Measurements from ENCODE around the gene NUP58.

DNA sequence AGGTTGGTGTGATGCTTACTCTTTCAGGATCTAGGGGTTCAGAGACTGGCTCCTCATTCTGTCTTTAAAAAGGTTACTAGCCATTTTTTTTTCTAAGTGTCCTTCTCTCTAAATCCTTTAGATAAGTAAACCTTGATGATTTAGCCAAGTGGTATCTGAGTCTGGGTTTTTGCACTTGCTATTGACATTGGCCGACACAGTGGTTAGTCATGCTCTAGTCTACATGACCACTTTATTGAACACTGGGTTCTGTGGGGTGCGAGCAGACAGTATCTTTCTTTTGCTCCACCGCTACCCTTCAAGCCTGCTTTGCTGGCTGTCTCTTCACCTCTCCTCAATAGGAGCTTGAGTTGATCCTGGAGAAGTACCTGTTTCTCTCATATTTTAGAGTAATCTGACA is 6.2 kb upstream of the NUP58 start:
- TF ChIP-seq, protein P1, sequence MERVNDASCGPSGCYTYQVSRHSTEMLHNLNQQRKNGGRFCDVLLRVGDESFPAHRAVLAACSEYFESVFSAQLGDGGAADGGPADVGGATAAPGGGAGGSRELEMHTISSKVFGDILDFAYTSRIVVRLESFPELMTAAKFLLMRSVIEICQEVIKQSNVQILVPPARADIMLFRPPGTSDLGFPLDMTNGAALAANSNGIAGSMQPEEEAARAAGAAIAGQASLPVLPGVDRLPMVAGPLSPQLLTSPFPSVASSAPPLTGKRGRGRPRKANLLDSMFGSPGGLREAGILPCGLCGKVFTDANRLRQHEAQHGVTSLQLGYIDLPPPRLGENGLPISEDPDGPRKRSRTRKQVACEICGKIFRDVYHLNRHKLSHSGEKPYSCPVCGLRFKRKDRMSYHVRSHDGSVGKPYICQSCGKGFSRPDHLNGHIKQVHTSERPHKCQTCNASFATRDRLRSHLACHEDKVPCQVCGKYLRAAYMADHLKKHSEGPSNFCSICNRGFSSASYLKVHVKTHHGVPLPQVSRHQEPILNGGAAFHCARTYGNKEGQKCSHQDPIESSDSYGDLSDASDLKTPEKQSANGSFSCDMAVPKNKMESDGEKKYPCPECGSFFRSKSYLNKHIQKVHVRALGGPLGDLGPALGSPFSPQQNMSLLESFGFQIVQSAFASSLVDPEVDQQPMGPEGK (CRISPR knock-in tag; IDR thresholded peaks at IDR 0.05; ENCODE audit: borderline replicate concordance): no peak
- TF ChIP-seq TOX (CRISPR knock-in tag; IDR thresholded peaks at IDR 0.05; ENCODE audit: borderline replicate concordance): no peak
- no peak for TF ChIP-seq CSDC2 (CRISPR knock-in tag; IDR thresholded peaks at IDR 0.05)

Data from SK-N-SH treated with all-trans-retinoic acid at 6 μM for 48 hours (cell line).